Common myeloid progenitor, CD34-positive (primary cell): ENCODE measurements around the gene SLC8A1.

ENCODE experiments used
- CTCF ChIA-PET: fragments of 350-600 bp; sonication (Branson Sonifier 250); formaldehyde crosslinking; loops from one replicate; lab custom pipeline; 2021; ENCODE audit warnings: antibody characterized with exemption; lab: Charles Lee
- POLR2A ChIA-PET: fragments of 350-600 bp; sonication (Branson Sonifier 250); formaldehyde crosslinking; loops from one replicate; lab custom pipeline; 2021; ENCODE audit warnings: antibody characterized with exemption; lab: Charles Lee
- DNase-seq, 3 donors: peaks; one replicate each; pipeline versions ENCODE4 v3.0.0 to v3.0.0-alpha.2; 2013
- H3K27ac ChIP-seq, 2 experiments: 1 replicate in 1 of 2; 2 replicates in 1 of 2; pipeline ENCODE4 v1.7.0; 2013; ENCODE audit warnings: inconsistent platforms in 2 of 2, low read length in 2 of 2, mild to moderate bottlenecking in 2 of 2, low read depth in 1 of 2, moderate library complexity in 1 of 2; ENCODE audit not compliant: severe bottlenecking in 2 of 2, insufficient read depth in 1 of 2, poor library complexity in 1 of 2
- H3K27me3 ChIP-seq, 5 experiments: replicated peaks in 2 of 5; 1 replicate in 3 of 5; 2 replicates in 2 of 5; pipeline versions ENCODE4 v1.6.1 to v1.7.0; 2013; ENCODE audit warnings: low read length in 4 of 5, mild to moderate bottlenecking in 2 of 5, moderate library complexity in 2 of 5, inconsistent platforms in 1 of 5; ENCODE audit not compliant: insufficient read depth in 5 of 5, control insufficient read depth in 4 of 5
- H3K36me3 ChIP-seq, 4 experiments: 1 replicate in 2 of 4; 2 replicates in 2 of 4; pipeline versions ENCODE4 v1.6.1 to v1.7.0; 2013; ENCODE audit warnings: low read length in 3 of 4, control low read depth in 1 of 4, mild to moderate bottlenecking in 1 of 4; ENCODE audit not compliant: control insufficient read depth in 4 of 4, insufficient read depth in 4 of 4
- H3K4me1 ChIP-seq, 4 experiments: 1 replicate in 3 of 4; 2 replicates in 1 of 4; pipeline versions ENCODE4 v1.6.1 to v1.7.1; 2013; ENCODE audit warnings: low read length in 3 of 4, mild to moderate bottlenecking in 3 of 4, control low read depth in 1 of 4, inconsistent platforms in 1 of 4, moderate library complexity in 1 of 4; ENCODE audit not compliant: control insufficient read depth in 4 of 4, insufficient read depth in 4 of 4; ENCODE audit errors: control extremely low read depth in 1 of 4
- H3K4me3 ChIP-seq, 7 experiments: 1 replicate in 4 of 7; 2 replicates in 3 of 7; pipeline versions ENCODE4 v1.5.1 to v1.7.0; 2013; ENCODE audit warnings: mild to moderate bottlenecking in 7 of 7, low read length in 6 of 7, moderate library complexity in 6 of 7, inconsistent platforms in 2 of 7, low read depth in 2 of 7, control low read depth in 1 of 7; ENCODE audit not compliant: insufficient read depth in 4 of 7, control insufficient read depth in 1 of 7; ENCODE audit errors: extremely low read depth in 1 of 7
- H3K9me3 ChIP-seq, 5 experiments: 1 replicate in 4 of 5; 2 replicates in 1 of 5; pipeline versions ENCODE4 v1.6.1 to v1.7.1; 2013; ENCODE audit warnings: low read length in 4 of 5, mild to moderate bottlenecking in 2 of 5, inconsistent platforms in 1 of 5, low read depth in 1 of 5, moderate library complexity in 1 of 5; ENCODE audit not compliant: control insufficient read depth in 4 of 5, insufficient read depth in 2 of 5; ENCODE audit errors: control extremely low read depth in 1 of 5
- WGBS: methylation state at CpG from one replicate; pipeline ENCODE4 v1.1.5; 2013; ENCODE audit not compliant: insufficient coverage; 5-methylcytosine and 5-hydroxymethylcytosine counted together

The SLC8A1 gene

DNA sequence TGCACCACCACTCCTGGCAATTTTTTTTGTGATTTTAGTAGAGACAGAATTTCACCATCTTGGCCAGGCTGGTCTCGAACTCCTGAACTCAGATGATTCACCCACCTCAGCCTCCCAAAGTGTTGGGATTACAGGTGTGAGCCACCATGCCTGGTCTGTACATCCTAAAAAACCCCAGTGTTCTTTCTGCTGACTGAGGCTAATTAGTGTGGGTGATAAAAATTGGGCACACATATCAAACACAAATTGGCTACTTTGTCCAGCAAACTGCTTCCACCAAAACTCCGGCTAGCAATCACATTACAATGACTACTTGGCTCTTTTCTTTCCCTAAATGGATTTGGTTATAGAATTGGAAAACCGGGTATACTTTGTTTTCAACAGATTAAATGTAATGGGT is 153.9 kb downstream of the SLC8A1 start:
- Histone ChIP-seq H3K27ac (no peak overlapping the region), H3K9me3 (no peaks in the 10 kb centered on the region), H3K27me3 (no peaks in the 10 kb centered on the region), H3K36me3 (no peaks in the 10 kb centered on the region), H3K4me3 (no peak overlapping the region), H3K4me1 (no peaks in the 10 kb centered on the region)
- CTCF ChIA-PET, result no interaction called here
- POLR2A ChIA-PET, result no interaction called here
- 100% methylated on average over 1 of the region's 3 CpGs for WGBS
- DNase-seq, result no peak

DNA sequence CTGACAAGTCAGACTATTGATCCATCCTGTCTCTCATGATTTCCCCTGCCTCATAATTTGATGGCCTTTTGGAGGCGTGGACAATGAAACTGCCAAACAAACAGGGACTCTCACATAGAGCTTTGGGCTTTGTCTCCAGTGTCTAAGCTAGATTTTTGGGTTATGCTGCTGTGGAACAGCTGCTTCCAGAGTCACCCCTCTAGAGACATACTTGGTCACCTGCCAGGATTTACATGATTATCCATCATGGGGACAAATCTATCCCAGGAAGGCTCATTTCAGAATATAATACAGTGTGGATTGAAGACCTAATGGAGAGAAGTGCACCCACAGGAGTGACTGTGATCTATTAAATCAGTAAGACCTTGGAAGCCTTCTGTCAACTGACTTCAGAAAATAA is 159.6 kb downstream of the SLC8A1 start:
- no peaks in the 10 kb centered on the region for H3K27me3 ChIP-seq
- H3K4me1 ChIP-seq, result peaks cover 0 to 2% (median 1%) of the 10 kb centered on the region in 4 experiments
- no peak overlapping the region for H3K27ac ChIP-seq
- no peaks in the 10 kb centered on the region for H3K36me3 ChIP-seq
- POLR2A ChIA-PET, result no interaction called here
- no peaks in the 10 kb centered on the region for H3K9me3 ChIP-seq
- CTCF ChIA-PET, result no interaction called here
- 91% methylated on average over 1 of the region's 1 CpG for WGBS
- no peak for DNase-seq
- no peak overlapping the region for H3K4me3 ChIP-seq

DNA sequence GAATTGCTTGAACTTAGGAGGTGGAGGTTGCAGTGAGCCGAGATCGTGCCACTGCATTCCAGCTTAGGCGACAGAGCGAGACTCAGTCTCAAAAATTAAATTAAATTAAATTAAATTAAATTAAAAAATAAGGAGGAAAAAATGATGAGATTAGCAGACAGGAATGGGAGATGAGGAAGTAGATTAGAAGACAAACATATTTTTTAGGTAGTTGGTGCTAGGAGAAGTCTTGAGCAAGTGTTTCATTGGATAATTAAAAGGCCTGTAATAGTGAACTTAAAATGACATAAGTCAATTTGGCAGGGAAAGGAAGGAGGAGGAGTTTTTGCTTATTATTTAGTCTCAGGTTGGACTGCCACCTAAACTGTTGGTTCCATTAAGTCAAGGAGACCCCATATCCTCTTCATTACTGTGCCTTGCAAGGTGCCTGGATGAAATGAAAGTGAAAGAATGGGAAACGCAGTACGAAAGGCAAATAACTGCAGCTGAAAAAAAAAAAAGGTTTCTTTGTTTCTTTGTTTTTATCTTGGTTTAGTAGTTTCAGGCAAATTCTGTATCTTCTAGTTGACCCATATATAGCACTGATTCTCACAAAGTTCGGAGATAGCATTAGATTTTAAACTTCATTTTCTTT is 162.0 kb downstream of the SLC8A1 start:
- DNase-seq, result peak in 2 of 3 donors; percentile 23 to 26
- Histone ChIP-seq H3K9me3 (no peaks in the 10 kb centered on the region), H3K4me1 (peaks cover 0 to 2% (median 1%) of the 10 kb centered on the region in 4 experiments), H3K27ac (no peak overlapping the region), H3K4me3 (peak overlapping the region in 4 of 7 experiments; percentile 16 to 68 (median 31)), H3K27me3 (no peaks in the 10 kb centered on the region), H3K36me3 (no peaks in the 10 kb centered on the region)
- WGBS, result 100% methylated on average over 1 of the region's 7 CpGs
- ChIA-PET POLR2A (no interaction called here), CTCF (interaction anchor here (1.4 kb wide), 1 partner anchor 20 kb away, joined by 3 read pairs; no protein-coding TSS in a partner anchor)

DNA sequence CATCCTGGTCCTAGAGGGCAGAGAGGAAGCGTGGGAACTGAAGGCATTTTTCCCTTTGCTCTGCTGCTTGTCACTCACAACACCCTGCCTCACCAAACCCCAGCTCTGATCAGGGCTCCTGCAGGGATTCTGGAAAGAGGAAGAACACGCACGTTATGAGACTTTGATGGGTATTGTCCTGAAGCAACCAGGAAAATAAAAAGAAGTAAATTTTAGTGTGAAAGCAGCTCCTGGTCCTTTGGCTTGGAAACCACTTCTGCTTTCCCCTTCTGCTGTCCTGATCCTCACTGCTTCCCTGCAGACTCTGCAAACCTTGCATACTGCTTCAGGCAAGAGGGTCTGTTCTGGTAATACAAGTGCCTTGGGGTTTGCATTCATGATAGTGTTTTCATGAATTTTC is 164.1 kb downstream of the SLC8A1 start:
- Histone ChIP-seq H3K36me3 (no peaks in the 10 kb centered on the region), H3K4me1 (peaks cover 0 to 2% (median 1%) of the 10 kb centered on the region in 4 experiments), H3K9me3 (no peaks in the 10 kb centered on the region), H3K27me3 (no peaks in the 10 kb centered on the region), H3K4me3 (no peak overlapping the region), H3K27ac (no peak overlapping the region)
- POLR2A ChIA-PET, result no interaction called here
- 50% methylated on average over 1 of the region's 3 CpGs for WGBS
- DNase-seq, result peak in 2 of 3 donors; percentile 13 to 20
- CTCF ChIA-PET, result no interaction called here

DNA sequence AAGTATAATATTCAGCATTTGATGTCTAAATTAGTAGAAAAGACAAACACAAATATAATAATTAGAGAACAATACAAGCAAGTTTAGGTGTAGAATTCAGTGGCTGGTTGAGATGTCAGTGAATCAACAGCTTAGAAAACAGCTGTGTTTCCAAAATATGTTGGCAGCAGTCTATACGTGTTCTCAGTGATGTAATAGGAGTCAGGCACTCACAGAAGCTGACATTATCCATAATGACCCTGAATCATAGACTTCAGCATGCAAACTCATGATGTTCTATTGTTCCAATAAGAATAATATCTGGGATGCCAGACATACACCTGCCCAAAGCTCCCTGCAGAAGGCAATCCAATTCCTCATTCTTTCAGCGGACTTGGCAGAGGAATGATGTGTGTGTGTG is 164.7 kb downstream of the SLC8A1 start:
- no peaks in the 10 kb centered on the region for H3K36me3 ChIP-seq
- no peak overlapping the region for H3K27ac ChIP-seq
- CTCF ChIA-PET, result no interaction called here
- DNase-seq, result no peak
- peaks cover 0 to 2% (median 1%) of the 10 kb centered on the region in 4 experiments for H3K4me1 ChIP-seq
- no peaks in the 10 kb centered on the region for H3K9me3 ChIP-seq
- POLR2A ChIA-PET, result no interaction called here
- H3K27me3 ChIP-seq, result no peaks in the 10 kb centered on the region
- WGBS, result 58% methylated on average over 1 of the region's 2 CpGs
- no peak overlapping the region for H3K4me3 ChIP-seq

DNA sequence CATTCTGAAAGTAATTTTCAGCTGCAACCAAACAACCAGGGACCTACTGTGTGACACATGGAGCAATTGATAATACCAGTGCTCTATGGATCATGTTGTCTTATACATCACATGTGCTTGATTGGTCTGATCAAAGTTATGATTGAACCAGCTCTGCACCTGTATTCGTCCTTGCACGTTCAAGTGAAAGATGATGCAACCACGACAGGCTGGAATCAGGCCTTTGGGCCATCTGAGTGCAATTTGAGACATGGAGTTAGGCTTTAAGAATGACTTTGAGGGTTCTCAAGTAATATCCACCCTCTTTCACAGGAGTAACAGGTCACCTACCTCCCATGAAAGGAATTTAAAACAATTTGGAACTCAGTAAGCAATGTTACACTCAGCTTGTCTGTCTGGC is 165.2 kb downstream of the SLC8A1 start:
- CTCF ChIA-PET, result interaction anchor here (1.2 to 3.5 kb wide), 2 partner anchors 11 to 22 kb away, joined by 3 to 10 read pairs; no protein-coding TSS in a partner anchor

DNA sequence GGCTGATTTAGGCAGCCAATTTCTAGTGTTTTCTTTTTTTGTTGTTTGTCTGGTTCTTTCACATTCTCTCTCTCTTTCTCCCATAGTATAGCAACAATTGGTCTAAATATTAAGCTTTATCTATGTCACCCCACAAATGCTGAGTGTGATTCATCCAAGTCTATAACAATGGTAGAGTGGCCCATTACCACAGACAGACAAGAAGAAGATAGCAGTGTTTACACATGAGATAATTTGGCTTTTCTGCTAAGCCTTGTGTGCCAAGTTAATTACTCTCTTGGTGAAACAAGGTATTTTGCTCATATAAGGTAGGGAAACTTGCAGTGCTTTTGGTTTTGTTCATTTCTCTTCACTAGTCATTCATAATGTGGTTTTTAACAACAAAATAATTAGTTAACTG is 166.5 kb downstream of the SLC8A1 start:
- ChIA-PET POLR2A (no interaction called here), CTCF (interaction anchor here (3.5 kb wide), 1 partner anchor 10 kb away, joined by 10 read pairs; no protein-coding TSS in a partner anchor)
- no peak overlapping the region for H3K4me3 ChIP-seq
- H3K27me3 ChIP-seq, result no peaks in the 10 kb centered on the region
- no peak for DNase-seq
- no peaks in the 10 kb centered on the region for H3K9me3 ChIP-seq
- no peaks in the 10 kb centered on the region for H3K36me3 ChIP-seq
- peaks cover 0 to 2% (median under 1%) of the 10 kb centered on the region in 4 experiments for H3K4me1 ChIP-seq
- no peak overlapping the region for H3K27ac ChIP-seq

More for the DNA sequence above, 165.2 kb downstream of the SLC8A1 start:
- no peak overlapping the region for H3K27ac ChIP-seq
- H3K36me3 ChIP-seq, result no peaks in the 10 kb centered on the region
- 95% methylated on average over 3 of the region's 3 CpGs for WGBS
- DNase-seq, result no peak
- no peaks in the 10 kb centered on the region for H3K9me3 ChIP-seq
- H3K27me3 ChIP-seq, result no peaks in the 10 kb centered on the region
- POLR2A ChIA-PET, result no interaction called here
- peaks cover 0 to 2% (median 1%) of the 10 kb centered on the region in 4 experiments for H3K4me1 ChIP-seq
- no peak overlapping the region for H3K4me3 ChIP-seq
